Measurements from ENCODE around the gene ALG3.

Gene ALG3

DNA sequence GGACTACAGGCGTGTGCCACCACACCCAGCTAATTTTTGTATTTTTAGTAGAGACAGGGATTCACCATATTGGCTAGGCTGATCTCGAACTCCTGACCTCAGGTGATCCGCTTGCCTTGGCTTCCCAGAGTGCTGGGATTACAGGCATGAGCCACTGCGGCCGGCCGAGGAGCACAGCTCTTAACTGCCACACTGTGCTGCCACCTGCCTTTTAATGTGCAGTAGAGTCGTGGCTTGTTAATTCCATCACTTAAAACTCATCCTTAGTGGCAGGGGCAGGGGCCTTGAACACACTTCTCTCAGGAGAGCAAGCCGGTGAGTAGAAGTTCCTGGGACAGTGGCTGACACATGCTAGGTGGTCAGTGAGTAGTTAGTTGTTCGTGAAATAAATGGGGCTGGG is 50.3 kb downstream of the ALG3 start:
- DNase-seq (ENCODE audit: low read depth in 1 of 2, low spot score in 1 of 2): no peak

- DNase-seq (ENCODE audit: low read depth in 1 of 2, low spot score in 1 of 2): no peak
These were observed 52.2 kb downstream of the ALG3 start for GRCh38 chr3:184196536-184196935.

- DNase-seq (ENCODE audit: low read depth in 1 of 2, low spot score in 1 of 2): no peak
These were observed 54.7 kb downstream of the ALG3 start for GRCh38 chr3:184193991-184194539.

DNA sequence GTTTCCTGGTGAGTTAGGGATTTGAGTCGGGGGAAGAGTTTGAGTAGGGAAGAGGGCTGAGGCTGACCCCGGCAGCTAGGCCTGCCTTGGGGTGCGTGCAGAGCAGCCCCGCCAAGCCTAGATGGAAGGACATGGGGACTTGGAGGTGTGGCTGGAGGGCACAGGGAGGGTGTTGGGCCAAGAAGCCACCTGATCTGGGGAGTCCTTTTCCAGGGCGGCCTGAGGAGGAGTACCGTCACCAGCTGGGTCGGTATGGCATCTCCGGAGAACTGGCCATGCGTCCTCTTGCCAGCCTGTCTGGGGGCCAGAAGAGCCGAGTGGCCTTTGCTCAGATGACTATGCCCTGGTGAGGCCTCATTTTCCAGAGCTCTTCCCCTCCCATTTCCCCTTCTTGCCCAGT is 55.9 kb downstream of the ALG3 start:
- DNase-seq (ENCODE audit: low read depth in 1 of 2, low spot score in 1 of 2): no peak

Measured in activated CD4-positive, alpha-beta T cell treated with anti-CD3 and anti-CD28 coated beads, Interleukin-2, amount 50 U/mL, for 24 hours (primary cell).